Measurements from ENCODE around the gene PIP4P1.
"Not testable (repeated sequence)": the region's sequence is repeated elsewhere in the genome, so short reads cannot be mapped to it uniquely, and the experiment has no call there.

PIP4P1 gene

DNA sequence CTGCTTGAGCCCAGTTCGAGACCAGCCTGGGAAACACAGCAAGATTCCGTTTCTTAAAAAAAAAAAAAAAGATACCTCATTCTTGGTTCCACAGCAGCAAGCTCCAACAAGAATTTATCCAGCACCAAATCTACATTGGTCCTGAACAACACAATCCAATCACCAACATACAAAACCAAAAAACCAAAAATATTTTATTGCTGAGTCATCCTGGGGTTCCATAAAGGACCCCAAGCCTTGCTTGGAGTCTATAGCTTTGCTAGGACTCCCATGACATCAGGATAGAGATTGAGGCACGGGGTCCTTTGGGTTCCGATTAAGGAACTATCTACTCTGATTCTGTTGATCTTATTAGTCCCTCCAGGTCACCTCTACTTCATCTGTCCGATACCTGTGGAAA is 14.3 kb downstream of the PIP4P1 start:
- H3K4me3 ChIP-seq (ENCODE audit: low read depth, low read length): no peak overlapping the region
- no peak for DNase-seq (ENCODE audit: low read depth)

DNA sequence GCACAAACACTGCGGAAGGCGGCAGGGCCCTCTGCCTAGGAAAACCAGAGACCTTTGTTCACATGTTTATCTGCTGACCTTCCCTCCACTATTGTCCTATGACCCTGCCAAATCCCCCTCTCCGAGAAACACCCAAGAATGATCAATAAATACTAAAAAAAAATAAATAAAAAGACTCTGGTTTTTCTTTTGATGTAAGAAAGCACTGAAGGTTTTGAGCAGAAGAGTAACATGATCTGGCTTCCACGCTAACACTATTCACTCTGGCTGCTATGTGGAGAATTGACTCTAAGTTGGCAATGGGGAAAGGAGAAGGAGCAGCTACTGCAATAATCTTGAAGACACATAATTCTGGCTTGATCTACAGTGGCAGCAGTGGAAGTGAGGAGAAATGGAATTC is 17.6 kb downstream of the PIP4P1 start:
- not testable (repeated sequence) for H3K4me3 ChIP-seq (ENCODE audit: low read depth, low read length); DNase-seq (ENCODE audit: low read depth)

More for the DNA sequence above, 14.3 kb downstream of the PIP4P1 start:
- TF ChIP-seq, protein P1, sequence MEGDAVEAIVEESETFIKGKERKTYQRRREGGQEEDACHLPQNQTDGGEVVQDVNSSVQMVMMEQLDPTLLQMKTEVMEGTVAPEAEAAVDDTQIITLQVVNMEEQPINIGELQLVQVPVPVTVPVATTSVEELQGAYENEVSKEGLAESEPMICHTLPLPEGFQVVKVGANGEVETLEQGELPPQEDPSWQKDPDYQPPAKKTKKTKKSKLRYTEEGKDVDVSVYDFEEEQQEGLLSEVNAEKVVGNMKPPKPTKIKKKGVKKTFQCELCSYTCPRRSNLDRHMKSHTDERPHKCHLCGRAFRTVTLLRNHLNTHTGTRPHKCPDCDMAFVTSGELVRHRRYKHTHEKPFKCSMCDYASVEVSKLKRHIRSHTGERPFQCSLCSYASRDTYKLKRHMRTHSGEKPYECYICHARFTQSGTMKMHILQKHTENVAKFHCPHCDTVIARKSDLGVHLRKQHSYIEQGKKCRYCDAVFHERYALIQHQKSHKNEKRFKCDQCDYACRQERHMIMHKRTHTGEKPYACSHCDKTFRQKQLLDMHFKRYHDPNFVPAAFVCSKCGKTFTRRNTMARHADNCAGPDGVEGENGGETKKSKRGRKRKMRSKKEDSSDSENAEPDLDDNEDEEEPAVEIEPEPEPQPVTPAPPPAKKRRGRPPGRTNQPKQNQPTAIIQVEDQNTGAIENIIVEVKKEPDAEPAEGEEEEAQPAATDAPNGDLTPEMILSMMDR (conservative IDR thresholded peaks at IDR 0.05; ENCODE audit: low read depth, low read length): no peak

GRCh38 chr14:20441461-20441860 is 19.8 kb downstream of the PIP4P1 start:
- no peak overlapping the region for H3K4me3 ChIP-seq (ENCODE audit: low read depth, low read length)
- DNase-seq (ENCODE audit: low read depth): no peak
- TF ChIP-seq, protein P1 (conservative IDR thresholded peaks at IDR 0.05; ENCODE audit: low read depth, low read length): no peak

DNA sequence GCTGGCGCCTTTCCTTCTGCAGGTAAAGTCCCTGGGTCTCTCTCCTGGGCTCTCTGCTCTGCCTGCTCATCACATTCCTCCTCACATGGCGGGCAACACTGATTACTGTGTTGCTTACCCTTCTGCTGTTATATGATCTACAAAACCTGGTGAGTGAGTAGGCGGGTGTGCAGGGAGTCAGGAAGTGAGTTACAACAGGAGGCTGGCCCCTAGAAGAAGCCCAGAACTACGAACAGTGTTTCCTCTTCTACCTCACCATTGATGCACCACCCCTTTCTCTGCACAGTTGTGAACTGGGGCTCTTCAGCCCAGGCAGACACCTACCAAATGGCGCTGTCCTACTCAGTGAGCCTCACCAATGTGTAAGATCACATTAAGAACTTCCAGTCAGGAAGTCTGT is 20.4 kb downstream of the PIP4P1 start:
- no peak overlapping the region for H3K4me3 ChIP-seq (ENCODE audit: low read depth, low read length)
- TF ChIP-seq, protein P1 (conservative IDR thresholded peaks at IDR 0.05; ENCODE audit: low read depth, low read length): no peak
- DNase-seq (ENCODE audit: low read depth): peak; percentile 48

- no peak for DNase-seq (ENCODE audit: low read depth)
- no peak overlapping the region for H3K4me3 ChIP-seq (ENCODE audit: low read depth, low read length)
- TF ChIP-seq, protein P1 (conservative IDR thresholded peaks at IDR 0.05; ENCODE audit: low read depth, low read length): no peak
Measured at GRCh38 chr14:20440465-20440864, 20.8 kb downstream of the PIP4P1 start.

GRCh38 chr14:20438664-20439063 is 22.6 kb downstream of the PIP4P1 start:
- no peak overlapping the region for H3K4me3 ChIP-seq (ENCODE audit: low read depth, low read length)
- no peak for DNase-seq (ENCODE audit: low read depth)
- TF ChIP-seq, protein P1 (conservative IDR thresholded peaks at IDR 0.05; ENCODE audit: low read depth, low read length): no peak

DNA sequence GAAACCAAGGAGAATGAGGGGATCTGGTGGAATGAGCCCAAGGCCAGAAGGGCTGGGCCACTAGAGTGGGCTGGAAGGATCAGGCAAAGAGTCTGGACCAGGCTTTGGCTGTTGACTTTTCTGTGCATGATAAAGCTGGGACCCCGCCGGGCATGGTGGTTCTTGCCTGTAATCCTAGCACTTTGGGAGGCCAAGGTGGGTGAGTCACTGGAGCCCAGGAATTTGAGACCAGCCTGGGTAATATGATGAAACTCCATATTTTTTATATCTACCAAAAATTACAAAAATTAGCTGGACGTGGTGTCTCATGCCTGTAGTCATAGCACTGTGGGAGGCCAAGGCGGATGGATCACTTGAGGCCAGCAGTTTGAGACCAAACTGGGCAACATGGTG is 24.9 kb downstream of the PIP4P1 start:
- TF ChIP-seq, protein P1 (conservative IDR thresholded peaks at IDR 0.05; ENCODE audit: low read depth, low read length): no peak
- DNase-seq (ENCODE audit: low read depth): peak; percentile 85
- H3K4me3 ChIP-seq (ENCODE audit: low read depth, low read length): no peak overlapping the region
